Gastroesophageal sphincter (tissue), 3 donors: ENCODE results near the gene PTPRE.

Source experiments
- EP300 ChIP-seq: sonication (generic); formaldehyde crosslinking; IDR thresholded peaks from one replicate; pipeline ENCODE4 v1.6.1; 2017; ENCODE audit warnings: antibody characterized with exemption, mild to moderate bottlenecking
- POLR2A ChIP-seq, 2 donors: fragments of 450-650 bp; IDR thresholded peaks; one replicate each; pipeline ENCODE4 v1.6.1; 2017; ENCODE audit warnings: antibody characterized with exemption in 2 of 2, mild to moderate bottlenecking in 2 of 2, moderate library complexity in 1 of 2
- TF ChIP-seq, protein P1 (sequence below), 4 experiments: fragments of 200-600 bp in 2 of 4; fragments of 450-650 bp in 2 of 4; sonication (generic) in 1 of 4; IDR thresholded peaks; one replicate each; pipeline ENCODE4 v1.5.1; 2017 to 2019; ENCODE audit warnings: antibody characterized with exemption in 4 of 4, mild to moderate bottlenecking in 2 of 4, moderate library complexity in 2 of 4

DNA sequence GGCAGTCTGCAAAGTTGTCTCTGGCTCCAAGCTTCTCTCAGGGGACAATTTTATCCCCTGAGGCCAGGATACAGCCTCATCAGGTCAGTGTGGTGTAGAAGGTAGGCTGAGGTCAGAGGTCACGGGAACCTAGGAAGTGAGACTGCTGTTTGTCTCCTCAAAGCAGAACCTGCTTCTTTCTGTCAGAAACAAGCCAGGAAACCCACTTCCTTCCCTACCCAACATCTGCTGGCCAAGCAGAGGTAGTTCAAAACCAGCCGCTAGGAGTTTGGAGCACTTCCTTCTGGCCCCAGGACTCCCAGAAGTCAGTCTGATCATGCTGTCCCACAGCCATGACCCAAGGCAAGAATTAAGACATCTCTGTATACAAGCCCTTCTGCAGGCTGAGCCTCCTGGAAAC is 26.3 kb upstream of the PTPRE start:
- TF ChIP-seq, protein P1, sequence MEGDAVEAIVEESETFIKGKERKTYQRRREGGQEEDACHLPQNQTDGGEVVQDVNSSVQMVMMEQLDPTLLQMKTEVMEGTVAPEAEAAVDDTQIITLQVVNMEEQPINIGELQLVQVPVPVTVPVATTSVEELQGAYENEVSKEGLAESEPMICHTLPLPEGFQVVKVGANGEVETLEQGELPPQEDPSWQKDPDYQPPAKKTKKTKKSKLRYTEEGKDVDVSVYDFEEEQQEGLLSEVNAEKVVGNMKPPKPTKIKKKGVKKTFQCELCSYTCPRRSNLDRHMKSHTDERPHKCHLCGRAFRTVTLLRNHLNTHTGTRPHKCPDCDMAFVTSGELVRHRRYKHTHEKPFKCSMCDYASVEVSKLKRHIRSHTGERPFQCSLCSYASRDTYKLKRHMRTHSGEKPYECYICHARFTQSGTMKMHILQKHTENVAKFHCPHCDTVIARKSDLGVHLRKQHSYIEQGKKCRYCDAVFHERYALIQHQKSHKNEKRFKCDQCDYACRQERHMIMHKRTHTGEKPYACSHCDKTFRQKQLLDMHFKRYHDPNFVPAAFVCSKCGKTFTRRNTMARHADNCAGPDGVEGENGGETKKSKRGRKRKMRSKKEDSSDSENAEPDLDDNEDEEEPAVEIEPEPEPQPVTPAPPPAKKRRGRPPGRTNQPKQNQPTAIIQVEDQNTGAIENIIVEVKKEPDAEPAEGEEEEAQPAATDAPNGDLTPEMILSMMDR (IDR thresholded peaks at IDR 0.05): no peak
- TF ChIP-seq EP300: no peak
- no peak for TF ChIP-seq POLR2A (IDR thresholded peaks at IDR 0.05)
